Ishikawa (cell line): ENCODE measurements around the gene VPS18.

Experiments
- CREB1 ChIP-seq: IDR thresholded peaks from 2 replicates; pipeline ENCODE4 v1.6.1; 2012; ENCODE audit warnings: low read depth
- EGR1 ChIP-seq: IDR thresholded peaks from 2 replicates; pipeline ENCODE4 v1.6.1; 2012
- EP300 ChIP-seq: IDR thresholded peaks from 2 replicates; pipeline ENCODE4 v1.6.1; 2012; ENCODE audit warnings: borderline replicate concordance
- MAX ChIP-seq: IDR thresholded peaks from 2 replicates; pipeline ENCODE4 v1.6.1; 2012
- RAD21 ChIP-seq: IDR thresholded peaks from 2 replicates; pipeline ENCODE4 v1.6.1; 2012; ENCODE audit warnings: low read depth
- REST ChIP-seq: IDR thresholded peaks from 2 replicates; pipeline ENCODE4 v1.6.1; 2012; ENCODE audit warnings: low read depth, mild to moderate bottlenecking
- TAF1 ChIP-seq: IDR thresholded peaks from 2 replicates; pipeline ENCODE4 v1.6.1; 2012; ENCODE audit warnings: low read depth, mild to moderate bottlenecking
- TCF12 ChIP-seq: IDR thresholded peaks from 2 replicates; pipeline ENCODE4 v1.6.1; 2012; ENCODE audit warnings: low read depth
- YY1 ChIP-seq: IDR thresholded peaks from 2 replicates; pipeline ENCODE4 v1.6.1; 2012; ENCODE audit warnings: low read depth
- ZBTB7A ChIP-seq: IDR thresholded peaks from 2 replicates; pipeline ENCODE4 v1.6.1; 2012; ENCODE audit warnings: low read depth

GRCh38 chr15:40900256-40901052 lies 6.2 kb downstream of the VPS18 start:
- TF ChIP-seq ZBTB7A (no peak), CREB1 (no peak), EP300 (no peak), MAX (no peak), TCF12 (no peak), REST (no peak), RAD21 (no peak), EGR1 (no peak), TAF1 (no peak), YY1 (no peak)
